Measurements from ENCODE around the gene SEPTIN12. TPM values are rescaled to one million over a fixed set of nuclear protein-coding genes. Genes with fewer than 3 reads are reported as not detected.

SEPTIN12 gene
- total and polyA plus RNA-seq, 10 of the 15 experiments (the other 5 are each of a cell fraction or from before 2014, with no cell fraction given), result not detected

DNA sequence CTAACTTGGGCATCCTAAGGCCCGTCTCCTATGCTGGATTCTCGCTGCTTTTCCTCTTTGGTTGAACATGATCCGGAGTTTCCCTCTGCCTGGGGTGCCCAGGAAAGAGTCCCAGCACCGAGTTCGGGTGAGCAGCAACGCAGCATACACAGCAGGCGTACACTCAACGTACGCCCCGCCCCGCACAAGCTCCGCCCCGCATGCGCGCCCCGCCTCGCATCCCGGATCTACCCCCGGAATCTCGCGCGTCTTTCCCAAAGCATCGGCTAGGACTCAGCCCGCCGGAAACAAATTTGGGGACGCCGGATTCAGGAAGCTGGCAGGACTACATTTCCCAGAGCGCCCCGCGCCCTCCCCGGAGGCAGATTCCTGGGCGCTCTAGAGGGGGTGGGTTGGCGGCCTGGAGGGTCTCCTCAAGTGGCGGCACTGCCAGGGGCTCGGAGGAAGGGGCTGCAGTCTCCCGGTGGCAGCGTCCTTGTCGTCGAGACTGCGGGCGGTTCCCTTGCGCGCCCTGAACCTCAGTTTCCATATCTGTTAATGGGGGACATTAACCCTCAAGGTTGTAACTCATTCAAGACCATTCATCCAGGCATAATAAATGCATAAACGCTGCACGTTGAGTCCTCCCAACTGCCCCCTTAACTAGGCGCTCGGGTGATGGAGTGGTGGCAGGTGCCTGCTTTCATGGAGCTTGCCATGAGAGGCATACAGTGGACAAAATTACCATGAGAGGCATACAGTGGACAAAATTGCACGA lies 19.4 kb downstream of the SEPTIN12 start (continued):
- TF ChIP-seq, protein P1, sequence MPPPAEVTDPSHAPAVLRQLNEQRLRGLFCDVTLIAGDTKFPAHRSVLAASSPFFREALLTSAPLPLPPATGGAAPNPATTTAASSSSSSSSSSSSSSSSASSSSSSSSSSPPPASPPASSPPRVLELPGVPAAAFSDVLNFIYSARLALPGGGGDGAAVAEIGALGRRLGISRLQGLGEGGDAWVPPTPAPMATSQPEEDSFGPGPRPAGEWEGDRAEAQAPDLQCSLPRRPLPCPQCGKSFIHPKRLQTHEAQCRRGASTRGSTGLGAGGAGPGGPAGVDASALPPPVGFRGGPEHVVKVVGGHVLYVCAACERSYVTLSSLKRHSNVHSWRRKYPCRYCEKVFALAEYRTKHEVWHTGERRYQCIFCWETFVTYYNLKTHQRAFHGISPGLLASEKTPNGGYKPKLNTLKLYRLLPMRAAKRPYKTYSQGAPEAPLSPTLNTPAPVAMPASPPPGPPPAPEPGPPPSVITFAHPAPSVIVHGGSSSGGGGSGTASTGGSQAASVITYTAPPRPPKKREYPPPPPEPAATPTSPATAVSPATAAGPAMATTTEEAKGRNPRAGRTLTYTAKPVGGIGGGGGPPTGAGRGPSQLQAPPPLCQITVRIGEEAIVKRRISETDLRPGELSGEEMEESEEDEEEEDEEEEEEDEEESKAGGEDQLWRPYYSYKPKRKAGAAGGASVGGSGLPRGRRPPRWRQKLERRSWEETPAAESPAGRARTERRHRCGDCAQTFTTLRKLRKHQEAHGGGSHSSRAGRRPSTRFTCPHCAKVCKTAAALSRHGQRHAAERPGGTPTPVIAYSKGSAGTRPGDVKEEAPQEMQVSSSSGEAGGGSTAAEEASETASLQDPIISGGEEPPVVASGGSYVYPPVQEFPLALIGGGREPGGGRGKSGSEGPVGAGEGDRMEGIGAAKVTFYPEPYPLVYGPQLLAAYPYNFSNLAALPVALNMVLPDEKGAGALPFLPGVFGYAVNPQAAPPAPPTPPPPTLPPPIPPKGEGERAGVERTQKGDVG (CRISPR knock-in tag; IDR thresholded peaks at IDR 0.05), result no peak
- peak; percentile 77 for TF ChIP-seq POLR2AphosphoS5 (IDR thresholded peaks at IDR 0.05; ENCODE audit: low read length)
- peak; percentile 88 for TF ChIP-seq GABPA (IDR thresholded peaks at IDR 0.05; ENCODE audit: low read depth)
- TF ChIP-seq SP1 (IDR thresholded peaks at IDR 0.05; ENCODE audit: low read depth, low read length), result no peak
- TF ChIP-seq POLR2A (IDR thresholded peaks at IDR 0.05; ENCODE audit: low read depth, low read length), result peak; percentile 85
- no peak for TF ChIP-seq RCOR1 (conservative IDR thresholded peaks at IDR 0.05; ENCODE audit: low read depth, low read length)
- TF ChIP-seq RAD51 (IDR thresholded peaks at IDR 0.05), result no peak
- no peak for TF ChIP-seq SMC3 (IDR thresholded peaks at IDR 0.05; ENCODE audit: borderline replicate concordance, low read length)
- TF ChIP-seq WRNIP1 (IDR thresholded peaks at IDR 0.05; ENCODE audit: borderline replicate concordance, low read depth, low read length), result no peak
- no peak for TF ChIP-seq NFYB (IDR thresholded peaks at IDR 0.05; ENCODE audit: insufficient read depth, low read depth, low read length)
- TF ChIP-seq SKIL (IDR thresholded peaks at IDR 0.05; ENCODE audit: low read depth, poor library complexity, severe bottlenecking), result no peak
- TF ChIP-seq ZNF24 (IDR thresholded peaks at IDR 0.05), result no peak
- TF ChIP-seq, protein P2, sequence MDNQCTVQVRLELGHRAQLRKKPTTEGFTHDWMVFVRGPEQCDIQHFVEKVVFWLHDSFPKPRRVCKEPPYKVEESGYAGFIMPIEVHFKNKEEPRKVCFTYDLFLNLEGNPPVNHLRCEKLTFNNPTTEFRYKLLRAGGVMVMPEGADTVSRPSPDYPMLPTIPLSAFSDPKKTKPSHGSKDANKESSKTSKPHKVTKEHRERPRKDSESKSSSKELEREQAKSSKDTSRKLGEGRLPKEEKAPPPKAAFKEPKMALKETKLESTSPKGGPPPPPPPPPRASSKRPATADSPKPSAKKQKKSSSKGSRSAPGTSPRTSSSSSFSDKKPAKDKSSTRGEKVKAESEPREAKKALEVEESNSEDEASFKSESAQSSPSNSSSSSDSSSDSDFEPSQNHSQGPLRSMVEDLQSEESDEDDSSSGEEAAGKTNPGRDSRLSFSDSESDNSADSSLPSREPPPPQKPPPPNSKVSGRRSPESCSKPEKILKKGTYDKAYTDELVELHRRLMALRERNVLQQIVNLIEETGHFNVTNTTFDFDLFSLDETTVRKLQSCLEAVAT (IDR thresholded peaks at IDR 0.05), result no peak
- no peak for TF ChIP-seq SIN3A (IDR thresholded peaks at IDR 0.05; ENCODE audit: low read depth, low read length)
- no peak for TF ChIP-seq HDAC2 (IDR thresholded peaks at IDR 0.05)
- no peak for TF ChIP-seq CHD4 (IDR thresholded peaks at IDR 0.05)
- no peak for TF ChIP-seq CBFB (IDR thresholded peaks at IDR 0.05; ENCODE audit: low read depth)
- no peak for TF ChIP-seq STAT3 (IDR thresholded peaks at IDR 0.05; ENCODE audit: low read depth, low read length)
- TF ChIP-seq CHD1 (IDR thresholded peaks at IDR 0.05; ENCODE audit: low read depth, low read length), result no peak
- TF ChIP-seq SPI1 (IDR thresholded peaks at IDR 0.05; ENCODE audit: borderline replicate concordance, insufficient read depth, low read depth, low read length), result no peak
- TF ChIP-seq ESRRA (IDR thresholded peaks at IDR 0.05; ENCODE audit: low read length), result no peak
- TF ChIP-seq, protein P3, sequence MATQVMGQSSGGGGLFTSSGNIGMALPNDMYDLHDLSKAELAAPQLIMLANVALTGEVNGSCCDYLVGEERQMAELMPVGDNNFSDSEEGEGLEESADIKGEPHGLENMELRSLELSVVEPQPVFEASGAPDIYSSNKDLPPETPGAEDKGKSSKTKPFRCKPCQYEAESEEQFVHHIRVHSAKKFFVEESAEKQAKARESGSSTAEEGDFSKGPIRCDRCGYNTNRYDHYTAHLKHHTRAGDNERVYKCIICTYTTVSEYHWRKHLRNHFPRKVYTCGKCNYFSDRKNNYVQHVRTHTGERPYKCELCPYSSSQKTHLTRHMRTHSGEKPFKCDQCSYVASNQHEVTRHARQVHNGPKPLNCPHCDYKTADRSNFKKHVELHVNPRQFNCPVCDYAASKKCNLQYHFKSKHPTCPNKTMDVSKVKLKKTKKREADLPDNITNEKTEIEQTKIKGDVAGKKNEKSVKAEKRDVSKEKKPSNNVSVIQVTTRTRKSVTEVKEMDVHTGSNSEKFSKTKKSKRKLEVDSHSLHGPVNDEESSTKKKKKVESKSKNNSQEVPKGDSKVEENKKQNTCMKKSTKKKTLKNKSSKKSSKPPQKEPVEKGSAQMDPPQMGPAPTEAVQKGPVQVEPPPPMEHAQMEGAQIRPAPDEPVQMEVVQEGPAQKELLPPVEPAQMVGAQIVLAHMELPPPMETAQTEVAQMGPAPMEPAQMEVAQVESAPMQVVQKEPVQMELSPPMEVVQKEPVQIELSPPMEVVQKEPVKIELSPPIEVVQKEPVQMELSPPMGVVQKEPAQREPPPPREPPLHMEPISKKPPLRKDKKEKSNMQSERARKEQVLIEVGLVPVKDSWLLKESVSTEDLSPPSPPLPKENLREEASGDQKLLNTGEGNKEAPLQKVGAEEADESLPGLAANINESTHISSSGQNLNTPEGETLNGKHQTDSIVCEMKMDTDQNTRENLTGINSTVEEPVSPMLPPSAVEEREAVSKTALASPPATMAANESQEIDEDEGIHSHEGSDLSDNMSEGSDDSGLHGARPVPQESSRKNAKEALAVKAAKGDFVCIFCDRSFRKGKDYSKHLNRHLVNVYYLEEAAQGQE (IDR thresholded peaks at IDR 0.05; ENCODE audit: low read depth, low read length), result no peak
